HG02678 (cell line): ENCODE measurements around the gene ANKRD34C.

ENCODE experiments used
- ATAC-seq: cut with Tn5 transposase; IDR thresholded peaks from one replicate; pipeline ENCODE4 v1.9.1; 2021; ENCODE audit warnings: mild to moderate bottlenecking, moderate library complexity; ENCODE audit not compliant: unreplicated experiment

Gene ANKRD34C

GRCh38 chr15:79282371-79283251 lies at the start of gene ANKRD34C:
ANKRD34C (plus strand) TSS chr15:79282722; CDS start chr15:79293285, 10,563 bp downstream.
- no peak for ATAC-seq

GRCh38 chr15:79233236-79233635 lies 49.3 kb upstream of the ANKRD34C start:
- ATAC-seq = no peak

- no peak for ATAC-seq
These were observed 42.5 kb upstream of the ANKRD34C start for GRCh38 chr15:79240036-79240435.

- no peak for ATAC-seq
These were observed 38.8 kb upstream of the ANKRD34C start for GRCh38 chr15:79243723-79244122.

- ATAC-seq = no peak
These were observed 37.6 kb upstream of the ANKRD34C start for GRCh38 chr15:79244876-79245275.

- ATAC-seq = no peak
These were observed 34.3 kb upstream of the ANKRD34C start for GRCh38 chr15:79248183-79248582.

GRCh38 chr15:79257454-79257853 lies 25.1 kb upstream of the ANKRD34C start:
- ATAC-seq = no peak

GRCh38 chr15:79261836-79262235 lies 20.7 kb upstream of the ANKRD34C start:
- ATAC-seq = no peak

GRCh38 chr15:79265167-79265566 lies 17.4 kb upstream of the ANKRD34C start:
- ATAC-seq = no peak

GRCh38 chr15:79265987-79266579 lies 16.4 kb upstream of the ANKRD34C start:
- no peak for ATAC-seq

- ATAC-seq = no peak
These were observed 928 bp downstream of the ANKRD34C start for GRCh38 chr15:79283252-79284048.

GRCh38 chr15:79290642-79291275 lies 8.2 kb downstream of the ANKRD34C start:
- no peak for ATAC-seq

- no peak for ATAC-seq
These were observed 9.5 kb downstream of the ANKRD34C start for GRCh38 chr15:79292011-79292410.

- no peak for ATAC-seq
These were observed 11.6 kb downstream of the ANKRD34C start for GRCh38 chr15:79294075-79294474.

- no peak for ATAC-seq
These were observed 14.1 kb downstream of the ANKRD34C start for GRCh38 chr15:79296583-79296982.

GRCh38 chr15:79299126-79299840 lies 16.8 kb downstream of the ANKRD34C start:
- no peak for ATAC-seq

- no peak for ATAC-seq
These were observed 17.3 kb downstream of the ANKRD34C start for GRCh38 chr15:79299841-79300235.

GRCh38 chr15:79307251-79307650 lies 24.7 kb downstream of the ANKRD34C start:
- no peak for ATAC-seq

GRCh38 chr15:79308874-79309273 lies 26.4 kb downstream of the ANKRD34C start:
- no peak for ATAC-seq

GRCh38 chr15:79310612-79310984 lies 28.1 kb downstream of the ANKRD34C start:
- peak; percentile 30 for ATAC-seq
